PFSK-1 (cell line): ENCODE results near the gene MMUT.

Experiments
- FOXP2 ChIP-seq: optimal IDR thresholded peaks from 2 replicates; pipeline ENCODE3; 2011; ENCODE audit warnings: borderline replicate concordance, control low read depth, inconsistent platforms; ENCODE audit not compliant: insufficient read depth; ENCODE audit errors: extremely low read length, extremely low read depth
- POLR2AphosphoS5 ChIP-seq: IDR thresholded peaks from 2 replicates; pipeline ENCODE4 v1.6.1; 2012; ENCODE audit warnings: low read depth, mild to moderate bottlenecking, control low read depth, low read length, moderate library complexity
- REST ChIP-seq, 2 experiments: IDR thresholded peaks; 2 replicates each; pipeline versions ENCODE4 v1.6.1 to v1.8.0; 2011 to 2012; ENCODE audit warnings: low read depth in 2 of 2, low read length in 2 of 2, control low read depth in 1 of 2, inconsistent platforms in 1 of 2, mild to moderate bottlenecking in 1 of 2, moderate library complexity in 1 of 2; ENCODE audit not compliant: insufficient read depth in 1 of 2
- SIN3A ChIP-seq: IDR thresholded peaks from 2 replicates; pipeline ENCODE4 v1.6.1; 2012; ENCODE audit warnings: mild to moderate bottlenecking, low read length, moderate library complexity, borderline replicate concordance; ENCODE audit not compliant: insufficient read depth
- TAF1 ChIP-seq: IDR thresholded peaks from 2 replicates; pipeline ENCODE4 v1.6.1; 2012; ENCODE audit warnings: low read length, control low read depth, borderline replicate concordance; ENCODE audit not compliant: insufficient read depth

GRCh38 chr6:49384904-49385303, 78.1 kb downstream of the MMUT start:
- no peak for TF ChIP-seq FOXP2
- no peak for TF ChIP-seq POLR2AphosphoS5
- TF ChIP-seq REST (IDR thresholded peaks at IDR 0.05; ENCODE audit: insufficient read depth in 1 of 2, low read depth in 2 of 2, low read length in 2 of 2), result no peak
- no peak for TF ChIP-seq TAF1
- TF ChIP-seq SIN3A, result no peak
